GM12801 (cell line): ENCODE measurements around the gene MKLN1.

ENCODE experiments used
- CTCF ChIP-seq: IDR thresholded peaks from one replicate; pipeline ENCODE4 v1.5.1; 2011; ENCODE audit warnings: control low read depth; ENCODE audit not compliant: insufficient read length; ENCODE audit errors: extremely low read depth

The MKLN1 gene

GRCh38 chr7:131532570-131533091 is 205.0 kb downstream of the MKLN1 start:
- no peak for TF ChIP-seq CTCF

- no peak for TF ChIP-seq CTCF
Measured at GRCh38 chr7:131533151-131533559, 205.5 kb downstream of the MKLN1 start.

- no peak for TF ChIP-seq CTCF
Measured at GRCh38 chr7:131533566-131534561, 206.2 kb downstream of the MKLN1 start.

- no peak for TF ChIP-seq CTCF
Measured at GRCh38 chr7:131536361-131536849, 208.7 kb downstream of the MKLN1 start.

GRCh38 chr7:131537571-131537978 is 209.9 kb downstream of the MKLN1 start:
- TF ChIP-seq CTCF = no peak

- no peak for TF ChIP-seq CTCF
Measured at GRCh38 chr7:131538071-131538812, 210.6 kb downstream of the MKLN1 start.

GRCh38 chr7:131538813-131539179 is 211.1 kb downstream of the MKLN1 start:
- no peak for TF ChIP-seq CTCF
